H1 (cell line): ENCODE measurements around the gene CBX2. TPM values are rescaled to one million over a fixed set of nuclear protein-coding genes. Genes with fewer than 3 reads are reported as not detected.
A peak's percentile ranks its signal among the peaks of the same experiment; 100 is the strongest.

Source experiments
- CTCF ChIA-PET: fragments of 300-600 bp; sonication (Branson Sonifier 250); formaldehyde crosslinking; loops from one replicate; lab custom pipeline; 2021; ENCODE audit not compliant: partially characterized antibody; lab: Charles Lee
- POLR2A ChIA-PET: fragments of 300-600 bp; sonication (Branson Sonifier 250); formaldehyde crosslinking; loops from one replicate; lab custom pipeline; 2021; ENCODE audit warnings: inconsistent platforms; ENCODE audit not compliant: partially characterized antibody; lab: Charles Lee
- DNase-seq, 2 experiments: peaks; one replicate each; pipeline versions ENCODE4 v3.0.0 to v3.0.0-alpha.2; 2010 to 2022; ENCODE audit warnings: low spot score in 2 of 2, low read depth in 1 of 2, mixed read lengths in 1 of 2
- FAIRE-seq: peaks from 2 replicates; lab custom pipeline; 2011; peaks lifted over from hg19 to GRCh38; lab: Jason Lieb, UNC
- H2AFZ ChIP-seq: 2 replicates; pipeline ENCODE4 v1.8.1; 2012; ENCODE audit warnings: low read length, inconsistent platforms
- H2AK5ac ChIP-seq: 2 replicates; pipeline ENCODE4 v1.6.1; 2013; ENCODE audit warnings: low read depth, low read length
- H2BK120ac ChIP-seq: replicated peaks from 2 replicates; pipeline ENCODE3; 2013; ENCODE audit warnings: low read depth, low read length, inconsistent platforms
- H2BK12ac ChIP-seq: 2 replicates; pipeline ENCODE4 v1.6.1; 2013; ENCODE audit warnings: low read depth, low read length
- H2BK15ac ChIP-seq: 2 replicates; pipeline ENCODE4 v1.6.1; 2013; ENCODE audit warnings: low read length
- H2BK20ac ChIP-seq: 2 replicates; pipeline ENCODE4 v1.6.1; 2013; ENCODE audit warnings: low read length
- H2BK5ac ChIP-seq: 2 replicates; pipeline ENCODE4 v1.6.1; 2013; ENCODE audit warnings: low read depth, low read length
- H3K14ac ChIP-seq: 2 replicates; pipeline ENCODE4 v1.6.1; 2013; ENCODE audit warnings: inconsistent platforms; ENCODE audit not compliant: insufficient read length
- H3K18ac ChIP-seq: 2 replicates; pipeline ENCODE4 v1.6.1; 2013; ENCODE audit warnings: low read length; ENCODE audit errors: extremely low read depth
- H3K23ac ChIP-seq: 2 replicates; pipeline ENCODE4 v1.6.1; 2013; ENCODE audit warnings: inconsistent platforms; ENCODE audit not compliant: insufficient read length
- H3K23me2 ChIP-seq: 2 replicates; pipeline ENCODE4 v1.6.1; 2013; ENCODE audit warnings: low read depth, low read length
- H3K27ac ChIP-seq: 2 replicates; pipeline ENCODE4 v1.6.1; 2011; ENCODE audit warnings: low read depth, low read length, inconsistent platforms
- H3K27me3 ChIP-seq, 4 experiments: replicated peaks in 1 of 4; 1 replicate in 1 of 4; 2 replicates in 3 of 4; pipeline versions ENCODE4 v1.6.1 to v1.8.1; 2011 to 2013; ENCODE audit warnings: low read length in 3 of 4, mild to moderate bottlenecking in 3 of 4, inconsistent platforms in 2 of 4, mixed read lengths in 2 of 4, moderate library complexity in 1 of 4; ENCODE audit not compliant: control insufficient read depth in 3 of 4, insufficient read depth in 3 of 4; ENCODE audit errors: extremely low read depth in 1 of 4
- H3K36me3 ChIP-seq, 4 experiments: 2 replicates each; pipeline versions ENCODE4 v1.6.1 to v1.8.1; 2011 to 2013; ENCODE audit warnings: mild to moderate bottlenecking in 4 of 4, low read length in 3 of 4, moderate library complexity in 2 of 4, control low read depth in 1 of 4, inconsistent platforms in 1 of 4; ENCODE audit not compliant: insufficient read depth in 4 of 4, control insufficient read depth in 2 of 4
- H3K4ac ChIP-seq: replicated peaks from 2 replicates; pipeline ENCODE3; 2013; ENCODE audit warnings: low read length, low read depth, mixed read lengths, inconsistent platforms; ENCODE audit not compliant: insufficient read length
- H3K4me1 ChIP-seq, 4 experiments: replicated peaks in 1 of 4; 1 replicate in 1 of 4; 2 replicates in 3 of 4; pipeline versions ENCODE4 v1.6.1 to v1.8.1; 2011 to 2013; ENCODE audit warnings: low read length in 3 of 4, inconsistent platforms in 2 of 4, mixed read lengths in 1 of 4; ENCODE audit not compliant: insufficient read depth in 4 of 4, control insufficient read depth in 3 of 4
- H3K4me2 ChIP-seq, 2 experiments: 2 replicates each; pipeline versions ENCODE4 v1.6.1 to v1.8.1; 2011 to 2013; ENCODE audit warnings: low read depth in 2 of 2, low read length in 2 of 2, control low read depth in 1 of 2, inconsistent platforms in 1 of 2, mild to moderate bottlenecking in 1 of 2; ENCODE audit not compliant: insufficient read depth in 1 of 2
- H3K4me3 ChIP-seq, 4 experiments: fragments of 200-600, 300-600 bp in 1 of 4; sonication (generic), shearing (Covaris generic), sonication (Bioruptor Twin) in 1 of 4; 2 replicates each; pipeline versions ENCODE4 v1.5.1 to v1.8.1; 2011 to 2016; ENCODE audit warnings: low read length in 4 of 4, low read depth in 3 of 4, control low read depth in 2 of 4, inconsistent platforms in 2 of 4, mild to moderate bottlenecking in 2 of 4, mixed read lengths in 1 of 4, moderate library complexity in 1 of 4; ENCODE audit not compliant: insufficient read depth in 2 of 4; ENCODE audit errors: extremely low read depth in 1 of 4
- H3K56ac ChIP-seq: replicated peaks from 2 replicates; pipeline ENCODE3; 2013; ENCODE audit warnings: low read depth, mild to moderate bottlenecking, mixed read lengths, low read length, inconsistent platforms; ENCODE audit not compliant: insufficient read length
- H3K79me1 ChIP-seq: 2 replicates; pipeline ENCODE4 v1.6.1; 2013; ENCODE audit warnings: low read depth, low read length, control low read depth
- H3K79me2 ChIP-seq, 2 experiments: 2 replicates each; pipeline versions ENCODE4 v1.6.1 to v1.8.1; 2012 to 2013; ENCODE audit warnings: low read length in 2 of 2, mild to moderate bottlenecking in 2 of 2, inconsistent platforms in 1 of 2; ENCODE audit not compliant: insufficient read depth in 2 of 2, control insufficient read depth in 1 of 2
- H3K9ac ChIP-seq, 4 experiments: replicated peaks in 1 of 4; 1 replicate in 1 of 4; 2 replicates in 3 of 4; pipeline versions ENCODE4 v1.6.1 to v1.8.1; 2011 to 2013; ENCODE audit warnings: low read depth in 3 of 4, low read length in 3 of 4, control low read depth in 2 of 4, mild to moderate bottlenecking in 2 of 4, moderate library complexity in 2 of 4, inconsistent platforms in 1 of 4; ENCODE audit errors: extremely low read depth in 1 of 4
- H3K9me3 ChIP-seq, 2 experiments: 2 replicates each; pipeline versions ENCODE4 v1.6.1 to v1.8.1; 2012 to 2013; ENCODE audit warnings: mild to moderate bottlenecking in 2 of 2, moderate library complexity in 2 of 2, control low read depth in 1 of 2, inconsistent platforms in 1 of 2, low read depth in 1 of 2, low read length in 1 of 2, mixed read lengths in 1 of 2; ENCODE audit not compliant: insufficient read depth in 2 of 2
- H4K20me1 ChIP-seq, 2 experiments: replicated peaks in 1 of 2; 2 replicates each; pipeline versions ENCODE3 to v1.8.1; 2011 to 2013; ENCODE audit warnings: inconsistent platforms in 2 of 2, low read length in 2 of 2, mild to moderate bottlenecking in 1 of 2; ENCODE audit not compliant: insufficient read depth in 2 of 2, control insufficient read depth in 1 of 2
- H4K5ac ChIP-seq: 2 replicates; pipeline ENCODE4 v1.6.1; 2013; ENCODE audit warnings: low read length, low read depth, mixed read lengths, inconsistent platforms; ENCODE audit not compliant: insufficient read length
- H4K8ac ChIP-seq: 2 replicates; pipeline ENCODE4 v1.8.0; 2013; ENCODE audit warnings: mild to moderate bottlenecking, moderate library complexity, low read length, inconsistent platforms; ENCODE audit not compliant: insufficient read depth; ENCODE audit errors: extremely low read depth
- H4K91ac ChIP-seq: replicated peaks from 2 replicates; pipeline ENCODE3; 2013; ENCODE audit warnings: low read length, mixed read lengths, inconsistent platforms; ENCODE audit not compliant: insufficient read length
- CTBP2 ChIP-seq: IDR thresholded peaks from 2 replicates; pipeline ENCODE4 v1.7.0; 2011; ENCODE audit warnings: borderline replicate concordance, mild to moderate bottlenecking, moderate library complexity, mixed read lengths, low read length; ENCODE audit not compliant: insufficient read depth, insufficient read length
- TBP ChIP-seq: IDR thresholded peaks from 2 replicates; pipeline ENCODE4 v1.6.1; 2011; ENCODE audit warnings: low read depth, low read length, improper control_type of control experiment
- WGBS, 2 experiments: shearing (Covaris generic) in 1 of 2; methylation state at CpG; one replicate each; pipeline versions ENCODE4 v1.1.6 to v1.1.7; 2013 to 2015; ENCODE audit warnings: low lambda C conversion rate in 2 of 2, mixed read lengths in 2 of 2, inconsistent platforms in 1 of 2, low coverage in 1 of 2, missing lambda C conversion rate in 1 of 2; ENCODE audit not compliant: insufficient replicate concordance in 2 of 2, insufficient coverage in 1 of 2, insufficient read length in 1 of 2; ENCODE audit errors: extremely low coverage in 1 of 2, missing lambda C conversion rate in 1 of 2; 5-methylcytosine and 5-hydroxymethylcytosine counted together
- polyA plus RNA-seq, 7 experiments: library from polyadenylated mRNA; depleted of rRNA in 3 of 7; stranded (reverse) in 5 of 7; unstranded in 2 of 7; fragments of >200 nt in 5 of 7; fragments of 200-250 nt in 2 of 7; gene quantifications; 1 replicate in 5 of 7; 2 replicates in 1 of 7; 4 replicates in 1 of 7; pipeline versions ENCODE4 v1.2.1 to v1.2.3, GENCODE V29; 2011 to 2013; ENCODE audit warnings: missing spikeins in 2 of 7, mixed read lengths in 2 of 7
- total RNA-seq: library from RNA; stranded (reverse); fragmentation: NEBNext Ultra II Directional; extraction: Animal tissue kit (Norgen Biotek cat#: 25700); gene quantifications from 2 replicates; pipeline ENCODE4 v1.2.1, GENCODE V29; 2021

The CBX2 gene
- total and polyA plus RNA-seq, 2 of the 8 experiments (the other 6 are each of a cell fraction or from before 2014, with no cell fraction given) = 64.3 to 83.9 TPM

- H3K36me3 ChIP-seq = peaks cover 0 to 2% (median 0%) of the 10 kb centered on the region in 4 experiments; a peak in 2 of 8 replicates
- no peak for DNase-seq
- POLR2A ChIA-PET = interaction anchor here (0.7 to 15.2 kb wide), 3 partner anchors 18 to 81 kb away, joined by 3 to 374 read pairs (median 7); partner anchors contain the start of gene CBX8
- no peaks in the 10 kb centered on the region for H3K79me1 ChIP-seq
- H2BK12ac ChIP-seq = 0 out of 2 replicates have a peak overlapping the region, but pooled peaks have one; percentile 39
- H2BK20ac ChIP-seq = no peak overlapping the region
- H4K20me1 ChIP-seq = peaks cover 0 to 5% of the 10 kb centered on the region in 2 experiments
- H3K56ac ChIP-seq = no peak overlapping the region
- TF ChIP-seq CTBP2 (no peak), TBP (no peak)
- H2AFZ ChIP-seq = no peak overlapping the region
- WGBS, 2 experiments = 72% methylated on average over 2 of the region's 2 CpGs; no CpG with 5 or more reads in 1 of the 2 experiments
- H3K4me2 ChIP-seq = no peak overlapping the region
- H4K5ac ChIP-seq = no peak overlapping the region
- no peak overlapping the region for H3K23ac ChIP-seq
- no peak overlapping the region for H3K18ac ChIP-seq
- H3K79me2 ChIP-seq = no peaks in the 10 kb centered on the region
- no peak overlapping the region for H3K4ac ChIP-seq
- FAIRE-seq = no peak
- H2AK5ac ChIP-seq = no peak overlapping the region
- 0 out of 2 replicates have a peak overlapping the region, but pooled peaks have one; percentile 29 for H2BK15ac ChIP-seq
- H4K8ac ChIP-seq = no peak overlapping the region
- peaks cover 41 to 93% (median 78%) of the 10 kb centered on the region in 4 experiments for H3K27me3 ChIP-seq
- no peak overlapping the region for H3K27ac ChIP-seq
- no peak overlapping the region for H3K9ac ChIP-seq
- no peak overlapping the region for H3K4me3 ChIP-seq
- H4K91ac ChIP-seq = no peak overlapping the region
- no peak overlapping the region for H2BK120ac ChIP-seq
- CTCF ChIA-PET = interaction anchor here (0.6 to 24.7 kb wide), 10 partner anchors 7 to 127 kb away, joined by 3 to 576 read pairs (median 4); partner anchors contain the start of genes CBX4 and CBX8
- no peak overlapping the region for H2BK5ac ChIP-seq
- peaks cover 0 to 31% (median 6%) of the 10 kb centered on the region in 4 experiments; a peak in 6 of 7 replicates for H3K4me1 ChIP-seq
- peaks cover 5% of the 10 kb centered on the region; the same call in 1 of the 2 replicates for H3K23me2 ChIP-seq
- H3K9me3 ChIP-seq = no peaks in the 10 kb centered on the region; a peak in 1 of 4 replicates
- no peak overlapping the region for H3K14ac ChIP-seq
Observed at GRCh38 chr17:79829004-79829403, 51.1 kb downstream of the CBX2 start.
